Smooth muscle cell (in vitro differentiated cells): Measurements from ENCODE around the gene MIR17HG. TPM values are rescaled to one million over a fixed set of nuclear protein-coding genes. Genes with fewer than 3 reads are reported as not detected.
A peak's percentile ranks its signal among the peaks of the same experiment; 100 is the strongest.

Experiments
- DNase-seq: peaks from one replicate; lab custom pipeline; 2025; ENCODE audit not compliant: unreplicated experiment; lab: John Stamatoyannopoulos, UW
- H2AFZ ChIP-seq: fragments of 200-600 bp; sonication (generic); 2 replicates; pipeline ENCODE4 v1.6.0; 2016; ENCODE audit warnings: antibody characterized with exemption, low read depth, mild to moderate bottlenecking
- H3F3A ChIP-seq: fragments of 200-600 bp; sonication (generic); 2 replicates; pipeline ENCODE4 v1.6.0; 2017; ENCODE audit warnings: antibody characterized with exemption, low read depth
- H3K27ac ChIP-seq: fragments of 200-600 bp; sonication (generic); 2 replicates; pipeline ENCODE4 v1.5.1; 2016; ENCODE audit warnings: low read depth, mild to moderate bottlenecking
- H3K27me3 ChIP-seq: fragments of 200-600 bp; sonication (generic); 2 replicates; pipeline ENCODE4 v1.6.1; 2016; ENCODE audit warnings: low read depth, mild to moderate bottlenecking
- H3K36me3 ChIP-seq: fragments of 200-600 bp; sonication (generic); 2 replicates; pipeline ENCODE4 v1.5.1; 2016; ENCODE audit warnings: low read depth
- H3K4me1 ChIP-seq: fragments of 200-600 bp; sonication (generic); 2 replicates; pipeline ENCODE4 v1.5.1; 2016; ENCODE audit warnings: low read depth
- H3K4me2 ChIP-seq: fragments of 200-600 bp; sonication (generic); 2 replicates; pipeline ENCODE4 v1.6.0; 2016; ENCODE audit warnings: mild to moderate bottlenecking
- H3K4me3 ChIP-seq: fragments of 200-600 bp; sonication (generic); 2 replicates; pipeline ENCODE4 v1.5.1; 2016; ENCODE audit warnings: mild to moderate bottlenecking
- H3K79me2 ChIP-seq: fragments of 200-600 bp; sonication (generic); 2 replicates; pipeline ENCODE4 v1.6.0; 2016; ENCODE audit warnings: low read depth, mild to moderate bottlenecking
- H3K9ac ChIP-seq: fragments of 200-600 bp; sonication (generic); 2 replicates; pipeline ENCODE4 v1.6.0; 2016; ENCODE audit warnings: low read depth
- H3K9me3 ChIP-seq: fragments of 200-600 bp; sonication (generic); replicated peaks from 2 replicates; pipeline ENCODE4 v1.5.1; 2016; ENCODE audit warnings: low read depth
- H4K20me1 ChIP-seq: fragments of 200-600 bp; sonication (generic); 2 replicates; pipeline ENCODE4 v1.6.0; 2016; ENCODE audit warnings: low read depth
- WGBS: methylation state at CpG from one replicate; pipeline ENCODE4 v1.1.7; 2016; ENCODE audit warnings: low lambda C conversion rate; 5-methylcytosine and 5-hydroxymethylcytosine counted together
- polyA plus RNA-seq: library from polyadenylated mRNA; unstranded; fragments of >200 nt; fragmentation: Nextera tagmentation; extraction: Ambion mirVana; gene quantifications from 2 replicates; pipeline ENCODE4 v1.2.1, GENCODE V29; 2016
- total RNA-seq: library from RNA; depleted of rRNA; stranded (reverse); fragments of >200 nt; gene quantifications from 2 replicates; pipeline ENCODE4 v1.2.3, GENCODE V29; 2014
- TF ChIP-seq, protein P1 (sequence below): fragments of 200-600 bp; sonication (generic); IDR thresholded peaks from 2 replicates; pipeline ENCODE4 v1.5.1; 2017; ENCODE audit warnings: borderline replicate concordance, mild to moderate bottlenecking, antibody characterized with exemption; ENCODE audit not compliant: insufficient read depth, poor library complexity, severe bottlenecking

MIR17HG gene
- total and polyA plus RNA-seq, 2 experiments from 2014 or later: 0.07 to 0.54 TPM

DNA sequence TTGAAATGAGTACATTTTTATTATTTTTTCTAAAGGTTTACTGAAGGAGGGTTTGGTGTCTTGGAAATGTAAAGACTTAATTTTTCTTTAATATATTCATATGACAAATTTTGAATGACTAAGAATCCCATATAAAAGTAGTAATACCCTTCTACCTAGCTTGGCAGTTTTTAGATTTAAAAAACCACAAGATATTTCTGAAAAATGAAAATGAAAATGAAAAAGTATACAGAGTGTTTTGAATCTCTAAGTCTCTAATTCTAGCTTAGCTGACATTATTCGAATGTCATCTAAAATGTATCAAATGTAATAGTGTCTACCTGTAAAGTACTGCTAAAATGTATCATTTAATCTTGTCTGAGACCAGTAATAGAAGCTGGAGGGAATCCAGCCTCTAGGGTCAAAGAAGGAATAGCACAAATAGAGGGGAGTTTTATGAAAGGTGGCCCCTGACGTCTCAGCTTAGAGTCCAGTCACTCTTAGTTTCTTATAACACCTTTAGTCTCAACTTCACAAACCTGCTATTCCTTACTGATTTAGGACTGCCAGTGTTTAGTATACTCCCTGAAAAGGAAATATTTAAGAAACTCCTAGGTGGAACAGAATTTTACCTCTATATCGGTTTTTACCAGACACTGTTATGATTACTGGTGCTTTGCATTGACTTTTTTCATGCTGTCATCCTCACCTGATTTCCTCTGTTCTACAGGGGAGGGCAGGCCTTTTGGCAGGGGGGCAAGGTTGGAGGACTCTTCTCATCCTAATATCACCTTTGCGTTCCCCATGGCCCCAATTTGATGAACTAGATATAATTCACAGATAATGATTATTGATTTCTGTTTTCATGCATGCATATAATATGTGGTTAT lies 16.2 kb upstream of the MIR17HG start:
- 84% methylated on average over 4 of the region's 4 CpGs for WGBS
- Histone ChIP-seq H3F3A (no peaks in the 10 kb centered on the region), H4K20me1 (no peaks in the 10 kb centered on the region), H3K79me2 (no peaks in the 10 kb centered on the region), H3K4me2 (no peak overlapping the region), H3K9ac (no peak overlapping the region), H3K27me3 (peaks cover 13% of the 10 kb centered on the region), H3K4me1 (no peaks in the 10 kb centered on the region), H3K9me3 (no peaks in the 10 kb centered on the region), H2AFZ (no peak overlapping the region), H3K27ac (no peak overlapping the region), H3K4me3 (no peak overlapping the region), H3K36me3 (no peaks in the 10 kb centered on the region)
- DNase-seq: no peak
- TF ChIP-seq, protein P1, sequence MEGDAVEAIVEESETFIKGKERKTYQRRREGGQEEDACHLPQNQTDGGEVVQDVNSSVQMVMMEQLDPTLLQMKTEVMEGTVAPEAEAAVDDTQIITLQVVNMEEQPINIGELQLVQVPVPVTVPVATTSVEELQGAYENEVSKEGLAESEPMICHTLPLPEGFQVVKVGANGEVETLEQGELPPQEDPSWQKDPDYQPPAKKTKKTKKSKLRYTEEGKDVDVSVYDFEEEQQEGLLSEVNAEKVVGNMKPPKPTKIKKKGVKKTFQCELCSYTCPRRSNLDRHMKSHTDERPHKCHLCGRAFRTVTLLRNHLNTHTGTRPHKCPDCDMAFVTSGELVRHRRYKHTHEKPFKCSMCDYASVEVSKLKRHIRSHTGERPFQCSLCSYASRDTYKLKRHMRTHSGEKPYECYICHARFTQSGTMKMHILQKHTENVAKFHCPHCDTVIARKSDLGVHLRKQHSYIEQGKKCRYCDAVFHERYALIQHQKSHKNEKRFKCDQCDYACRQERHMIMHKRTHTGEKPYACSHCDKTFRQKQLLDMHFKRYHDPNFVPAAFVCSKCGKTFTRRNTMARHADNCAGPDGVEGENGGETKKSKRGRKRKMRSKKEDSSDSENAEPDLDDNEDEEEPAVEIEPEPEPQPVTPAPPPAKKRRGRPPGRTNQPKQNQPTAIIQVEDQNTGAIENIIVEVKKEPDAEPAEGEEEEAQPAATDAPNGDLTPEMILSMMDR: no peak

GRCh38 chr13:91346062-91346461 lies 1.4 kb upstream of the MIR17HG start:
- no peak for DNase-seq
- Histone ChIP-seq H3K4me3 (no peak overlapping the region), H2AFZ (no peak overlapping the region), H3K36me3 (no peaks in the 10 kb centered on the region), H3K4me2 (no peak overlapping the region), H3K27me3 (peaks cover 39% of the 10 kb centered on the region), H3K79me2 (peaks cover 22% of the 10 kb centered on the region), H4K20me1 (peaks cover 22% of the 10 kb centered on the region), H3K9me3 (no peaks in the 10 kb centered on the region), H3K9ac (no peak overlapping the region), H3K27ac (no peak overlapping the region), H3K4me1 (peaks cover 21% of the 10 kb centered on the region), H3F3A (peaks cover 8% of the 10 kb centered on the region)
- TF ChIP-seq, protein P1: no peak
- 84% methylated on average over 4 of the region's 4 CpGs for WGBS

- WGBS: 2% methylated on average over 11 of the region's 11 CpGs
- H3K27ac ChIP-seq: no peak overlapping the region
- DNase-seq: no peak
These were observed 661 bp upstream of the MIR17HG start for GRCh38 chr13:91346850-91347201.

More at GRCh38 chr13:91346850-91347201, 661 bp upstream of the MIR17HG start:
- H3K9me3 ChIP-seq: no peaks in the 10 kb centered on the region
- peaks cover 29% of the 10 kb centered on the region for H3K79me2 ChIP-seq
- H3F3A ChIP-seq: peaks cover 8% of the 10 kb centered on the region
- peaks cover 29% of the 10 kb centered on the region for H4K20me1 ChIP-seq
- peak overlapping the region; percentile 86 for H3K4me3 ChIP-seq
- peak overlapping the region; percentile 98 for H2AFZ ChIP-seq
- peaks cover 31% of the 10 kb centered on the region for H3K27me3 ChIP-seq
- TF ChIP-seq, protein P1: no peak
- peak overlapping the region; percentile 92 for H3K4me2 ChIP-seq
- no peak overlapping the region for H3K9ac ChIP-seq
- H3K36me3 ChIP-seq: no peaks in the 10 kb centered on the region
- peaks cover 29% of the 10 kb centered on the region for H3K4me1 ChIP-seq
